ENCODE data around the gene MMP25.

The MMP25 gene

DNA sequence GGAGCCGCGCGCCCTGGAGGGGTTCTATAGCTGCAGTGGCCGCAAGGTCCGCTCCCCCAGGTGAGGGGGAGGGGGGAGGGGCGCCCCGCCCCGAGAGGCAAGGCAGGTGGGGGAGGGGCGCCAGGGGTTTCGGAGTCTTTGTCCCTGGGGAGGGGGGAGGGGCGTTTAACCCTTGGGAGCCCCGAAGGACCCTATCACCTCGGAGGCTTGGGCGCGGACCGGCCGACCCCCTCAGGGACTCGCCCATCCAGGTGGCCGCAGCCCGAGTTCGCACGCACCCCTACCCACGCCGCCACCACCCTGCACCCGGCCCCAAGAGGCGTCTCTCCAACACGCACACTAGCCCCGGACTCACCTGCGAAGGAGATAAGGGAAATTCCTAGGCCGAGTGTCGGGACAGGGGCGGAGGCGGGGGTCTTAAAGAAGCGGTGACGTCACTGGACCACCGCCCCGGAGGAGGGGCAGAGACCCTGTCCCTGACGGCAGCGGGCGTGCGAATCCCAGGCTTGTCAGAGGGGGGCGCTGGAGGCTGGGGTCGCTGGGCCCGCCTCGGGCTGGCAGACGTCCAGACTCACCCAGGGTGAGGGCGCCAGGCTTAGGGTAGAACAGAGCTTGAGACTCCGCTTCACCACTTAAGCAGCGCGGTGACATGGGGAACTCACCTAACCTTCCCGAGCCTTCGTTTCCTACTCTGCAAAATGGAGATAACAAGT is 28.4 kb upstream of the MMP25 start, which contains the start of gene CLDN6:
CLDN6 (minus strand) TSS at position 390 of the 713 bp plus-strand sequence. CDS start 2,162 bp downstream, outside the sequence.
- Histone ChIP-seq H3K4me3 (ENCODE audit: low read length) (no peak within 1 kb of the TSS), H3K9me3 (ENCODE audit: control insufficient read depth, insufficient read depth, low read length) (no peaks in the 10 kb centered on the region), H3K9me2 (replicated peaks; ENCODE audit: control insufficient read depth, low read length) (no peaks in the 10 kb centered on the region), H3K27ac (ENCODE audit: low read depth, low read length) (no peak within 1 kb of the TSS), H3K4me1 (ENCODE audit: control insufficient read depth, low read length) (peaks cover 29% of the 10 kb centered on the region), H3K4me2 (ENCODE audit: low read length) (no peak within 1 kb of the TSS), H3K36me3 (ENCODE audit: control insufficient read depth, low read length) (no peaks in the 10 kb centered on the region), H3K27me3 (ENCODE audit: control insufficient read depth, low read length) (no peaks in the 10 kb centered on the region), H4K20me1 (ENCODE audit: control insufficient read depth, insufficient read depth, low read depth, low read length) (no peaks in the 10 kb centered on the region), H3K79me2 (ENCODE audit: control insufficient read depth, low read length) (no peaks in the 10 kb centered on the region), H3F3A (ENCODE audit: control insufficient read depth, insufficient read depth) (peaks cover 11% of the 10 kb centered on the region; the same call in 1 of the 2 replicates)
- TF ChIP-seq EZH2phosphoT487 (IDR thresholded peaks at IDR 0.05; ENCODE audit: borderline replicate concordance, low read length) (no peak), CTCF (IDR thresholded peaks at IDR 0.05; ENCODE audit: low read depth, low read length, poor library complexity, severe bottlenecking) (peak; percentile 58)

DNA sequence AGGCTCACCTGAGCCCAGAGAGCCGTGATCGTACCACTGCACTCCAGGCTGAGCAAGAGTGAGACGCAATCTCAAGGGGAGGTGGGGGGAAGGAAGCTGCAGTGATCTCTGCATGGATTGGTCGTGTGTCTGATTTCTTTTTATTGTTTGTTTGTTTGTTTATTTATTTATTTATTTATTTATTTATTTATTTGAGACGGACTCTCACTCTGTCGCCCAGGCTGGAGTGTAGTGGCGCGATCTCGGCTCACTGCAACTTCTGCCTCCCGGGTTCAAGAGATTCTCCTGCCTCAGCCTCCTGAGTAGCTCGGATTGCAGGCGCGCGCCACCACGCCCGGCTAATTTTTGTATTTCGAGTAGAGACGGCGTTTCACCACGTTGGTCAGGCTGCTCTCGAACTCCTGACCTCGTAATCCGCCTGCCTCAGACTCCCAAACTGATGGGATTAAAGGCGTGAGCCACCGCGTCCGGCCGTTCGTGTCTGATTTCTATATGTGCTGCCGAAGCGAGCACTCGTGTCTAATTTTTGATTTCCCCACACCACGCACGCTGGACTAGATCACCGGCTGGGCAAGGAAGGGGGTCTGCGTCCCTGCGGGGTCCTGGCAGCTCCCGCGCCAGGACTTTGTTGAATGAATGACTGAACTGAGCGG is 26.6 kb upstream of the MMP25 start:
- Histone ChIP-seq H3K9me2 (replicated peaks; ENCODE audit: control insufficient read depth, low read length) (no peaks in the 10 kb centered on the region), H3K27me3 (ENCODE audit: control insufficient read depth, low read length) (no peaks in the 10 kb centered on the region), H3K79me2 (ENCODE audit: control insufficient read depth, low read length) (no peaks in the 10 kb centered on the region), H3K4me2 (ENCODE audit: low read length) (peak overlapping the region; percentile 89), H3K4me3 (ENCODE audit: low read length) (peak overlapping the region; percentile 68), H3F3A (ENCODE audit: control insufficient read depth, insufficient read depth) (peaks cover 11% of the 10 kb centered on the region; the same call in 1 of the 2 replicates), H3K9me3 (ENCODE audit: control insufficient read depth, insufficient read depth, low read length) (no peaks in the 10 kb centered on the region), H3K4me1 (ENCODE audit: control insufficient read depth, low read length) (peaks cover 36% of the 10 kb centered on the region), H4K20me1 (ENCODE audit: control insufficient read depth, insufficient read depth, low read depth, low read length) (no peaks in the 10 kb centered on the region), H3K27ac (ENCODE audit: low read depth, low read length) (no peak overlapping the region), H3K36me3 (ENCODE audit: control insufficient read depth, low read length) (no peaks in the 10 kb centered on the region)
- TF ChIP-seq EZH2phosphoT487 (IDR thresholded peaks at IDR 0.05; ENCODE audit: borderline replicate concordance, low read length), result no peak
- TF ChIP-seq CTCF (IDR thresholded peaks at IDR 0.05; ENCODE audit: low read depth, low read length, poor library complexity, severe bottlenecking), result no peak

GRCh38 chr16:3020247-3020603 is 26.1 kb upstream of the MMP25 start, which contains the start of gene TNFRSF12A:
Gene TNFRSF12A (plus strand): TSS chr16:3020368. CDS start chr16:3020398, 30 bp downstream.
- Histone ChIP-seq H3K4me1 (ENCODE audit: control insufficient read depth, low read length) (peaks cover 36% of the 10 kb centered on the region), H3K36me3 (ENCODE audit: control insufficient read depth, low read length) (no peaks in the 10 kb centered on the region), H3K9me3 (ENCODE audit: control insufficient read depth, insufficient read depth, low read length) (no peaks in the 10 kb centered on the region), H3K4me2 (ENCODE audit: low read length) (peak within 1 kb of the TSS; percentile 89), H4K20me1 (ENCODE audit: control insufficient read depth, insufficient read depth, low read depth, low read length) (no peaks in the 10 kb centered on the region), H3K4me3 (ENCODE audit: low read length) (peak within 1 kb of the TSS; percentile 68), H3K27me3 (ENCODE audit: control insufficient read depth, low read length) (no peaks in the 10 kb centered on the region), H3K79me2 (ENCODE audit: control insufficient read depth, low read length) (peaks cover 3% of the 10 kb centered on the region), H3K9me2 (replicated peaks; ENCODE audit: control insufficient read depth, low read length) (no peaks in the 10 kb centered on the region), H3F3A (ENCODE audit: control insufficient read depth, insufficient read depth) (peaks cover 11% of the 10 kb centered on the region; the same call in 1 of the 2 replicates), H3K27ac (ENCODE audit: low read depth, low read length) (no peak within 1 kb of the TSS)
- peak; percentile 32 for TF ChIP-seq CTCF (IDR thresholded peaks at IDR 0.05; ENCODE audit: low read depth, low read length, poor library complexity, severe bottlenecking)
- TF ChIP-seq EZH2phosphoT487 (IDR thresholded peaks at IDR 0.05; ENCODE audit: borderline replicate concordance, low read length), result no peak

All from DOHH2 (cell line).